Neural progenitor cell (in vitro differentiated cells): ENCODE data around the gene SMAP2. TPM values are rescaled to one million over a fixed set of nuclear protein-coding genes. Genes with fewer than 3 reads are reported as not detected.

Experiments
- DNase-seq: peaks from one replicate; pipeline ENCODE4 v3.0.0-alpha.2; 2016; ENCODE audit warnings: low spot score
- H2AFZ ChIP-seq: fragments of 200-600 bp; sonication (generic); replicated peaks from 2 replicates; pipeline ENCODE4 v1.6.1; 2016; ENCODE audit warnings: antibody characterized with exemption
- H3F3A ChIP-seq: fragments of 200-600 bp; sonication (generic); 2 replicates; pipeline ENCODE4 v1.6.1; 2016; ENCODE audit warnings: antibody characterized with exemption, low read depth
- H3K27ac ChIP-seq: fragments of 200-600 bp; sonication (generic); 2 replicates; pipeline ENCODE4 v1.5.1; 2016; ENCODE audit warnings: mild to moderate bottlenecking
- H3K27me3 ChIP-seq: fragments of 200-600 bp; sonication (generic); 2 replicates; pipeline ENCODE4 v1.6.1; 2016; ENCODE audit warnings: mild to moderate bottlenecking, moderate library complexity
- H3K36me3 ChIP-seq: fragments of 200-600 bp; sonication (generic); 2 replicates; pipeline ENCODE4 v1.5.1; 2016
- H3K4me1 ChIP-seq: fragments of 200-600 bp; sonication (generic); 2 replicates; pipeline ENCODE4 v1.6.1; 2016; ENCODE audit warnings: mixed run types
- H3K4me2 ChIP-seq: fragments of 200-600 bp; sonication (generic); 2 replicates; pipeline ENCODE4 v1.6.1; 2016
- H3K4me3 ChIP-seq: fragments of 200-600 bp; sonication (generic); 2 replicates; pipeline ENCODE4 v1.5.1; 2016
- H3K79me2 ChIP-seq: fragments of 200-600 bp; sonication (generic); 2 replicates; pipeline ENCODE4 v1.6.1; 2016; ENCODE audit warnings: low read depth
- H3K9ac ChIP-seq: fragments of 200-600 bp; sonication (generic); 2 replicates; pipeline ENCODE4 v1.6.1; 2016
- H3K9me3 ChIP-seq: fragments of 200-600 bp; sonication (generic); 2 replicates; pipeline ENCODE4 v1.5.1; 2016; ENCODE audit warnings: low read depth
- H4K20me1 ChIP-seq: fragments of 200-600 bp; sonication (generic); 2 replicates; pipeline ENCODE4 v1.6.1; 2016; ENCODE audit warnings: low read depth
- H3K27ac Mint-ChIP-seq: 3 replicates; pipeline ENCODE4 v1.8.0; 2021; ENCODE audit warnings: mixed read lengths
- H3K27me3 Mint-ChIP-seq: 2 replicates; pipeline ENCODE4 v1.8.0; 2022; ENCODE audit warnings: low read depth, mild to moderate bottlenecking, inconsistent platforms, moderate library complexity, mixed read lengths; ENCODE audit not compliant: insufficient read depth
- H3K36me3 Mint-ChIP-seq: 3 replicates; pipeline ENCODE4 v1.8.0; 2021; ENCODE audit warnings: mixed read lengths
- H3K4me1 Mint-ChIP-seq: 3 replicates; pipeline ENCODE4 v1.8.0; 2021; ENCODE audit warnings: mixed read lengths
- H3K4me3 Mint-ChIP-seq: 3 replicates; pipeline ENCODE4 v1.8.0; 2021; ENCODE audit warnings: mild to moderate bottlenecking, moderate library complexity, mixed read lengths
- H3K9me3 Mint-ChIP-seq: 3 replicates; pipeline ENCODE4 v1.8.0; 2020; ENCODE audit warnings: mixed read lengths
- CTCF ChIP-seq: fragments of 200-600 bp; sonication (generic); IDR thresholded peaks from 2 replicates; pipeline ENCODE4 v1.5.1; 2017; ENCODE audit warnings: antibody characterized with exemption, mild to moderate bottlenecking
- EZH2 ChIP-seq: fragments of 200-600 bp; sonication (generic); IDR thresholded peaks from 2 replicates; pipeline ENCODE4 v1.6.1; 2017; ENCODE audit warnings: antibody characterized with exemption, mild to moderate bottlenecking, moderate library complexity
- EZH2phosphoT487 ChIP-seq: fragments of 200-600 bp; sonication (generic); IDR thresholded peaks from 2 replicates; pipeline ENCODE4 v1.6.1; 2017; ENCODE audit warnings: antibody characterized with exemption
- total RNA-seq: library from RNA; depleted of rRNA; stranded (reverse); fragments of >200 nt; gene quantifications from 2 replicates; pipeline ENCODE4 v1.2.3, GENCODE V29; 2015; ENCODE audit warnings: low replicate concordance

Gene SMAP2
- total RNA-seq, 1 donor from 2014 or later: 9.4 TPM

- Histone ChIP-seq H3K79me2 (peaks cover 18% of the 10 kb centered on the region), H3K4me3 (no peak overlapping the region), H2AFZ (no peak overlapping the region), H3K27ac (no peak overlapping the region), H3K4me1 (peaks cover 7% of the 10 kb centered on the region), H3F3A (peaks cover 8% of the 10 kb centered on the region), H4K20me1 (no peaks in the 10 kb centered on the region), H3K36me3 (no peaks in the 10 kb centered on the region), H3K27me3 (no peaks in the 10 kb centered on the region), H3K4me2 (no peak overlapping the region), H3K9ac (no peak overlapping the region), H3K9me3 (no peaks in the 10 kb centered on the region)
- Mint-ChIP-seq H3K4me1 (peaks cover 17% of the 10 kb centered on the region), H3K4me3 (no peak overlapping the region), H3K36me3 (peaks cover 1% of the 10 kb centered on the region), H3K27me3 (peaks cover 3% of the 10 kb centered on the region), H3K9me3 (no peaks in the 10 kb centered on the region), H3K27ac (peak overlapping the region; percentile 62)
- DNase-seq: no peak
- TF ChIP-seq EZH2 (no peak), CTCF (no peak), EZH2phosphoT487 (no peak)
These were observed 4.0 kb downstream of the SMAP2 start for GRCh38 chr1:40377512-40377911.

- no peaks in the 10 kb centered on the region for H3K9me3 Mint-ChIP-seq
- H3K4me3 Mint-ChIP-seq: no peak overlapping the region
- H2AFZ ChIP-seq: no peak overlapping the region
- H3K4me1 ChIP-seq: peaks cover 13% of the 10 kb centered on the region
- H3K36me3 ChIP-seq: no peaks in the 10 kb centered on the region
- H3K27me3 ChIP-seq: no peaks in the 10 kb centered on the region
- DNase-seq: no peak
- H3K79me2 ChIP-seq: peaks cover 18% of the 10 kb centered on the region
- no peak overlapping the region for H3K27ac ChIP-seq
- H3K4me3 ChIP-seq: no peak overlapping the region
- no peaks in the 10 kb centered on the region for H3K36me3 Mint-ChIP-seq
- peaks cover 4% of the 10 kb centered on the region for H3F3A ChIP-seq
- H3K27me3 Mint-ChIP-seq: no peaks in the 10 kb centered on the region
- no peaks in the 10 kb centered on the region for H4K20me1 ChIP-seq
- TF ChIP-seq CTCF (no peak), EZH2phosphoT487 (no peak), EZH2 (no peak)
- H3K9ac ChIP-seq: no peak overlapping the region
- no peak overlapping the region for H3K27ac Mint-ChIP-seq
- no peak overlapping the region for H3K4me2 ChIP-seq
- H3K9me3 ChIP-seq: no peaks in the 10 kb centered on the region
- H3K4me1 Mint-ChIP-seq: peaks cover 9% of the 10 kb centered on the region
These were observed 6.4 kb downstream of the SMAP2 start for GRCh38 chr1:40379785-40380452.

- Histone ChIP-seq H3K36me3 (no peaks in the 10 kb centered on the region), H3K27ac (no peak overlapping the region), H3K27me3 (no peaks in the 10 kb centered on the region), H3K4me3 (no peak overlapping the region), H2AFZ (no peak overlapping the region), H3K9ac (no peak overlapping the region), H3K4me2 (no peak overlapping the region), H3K4me1 (peaks cover 10% of the 10 kb centered on the region), H3K79me2 (peaks cover 9% of the 10 kb centered on the region), H4K20me1 (no peaks in the 10 kb centered on the region), H3F3A (peaks cover 4% of the 10 kb centered on the region), H3K9me3 (no peaks in the 10 kb centered on the region)
- Mint-ChIP-seq H3K4me1 (peaks cover 11% of the 10 kb centered on the region), H3K27me3 (no peaks in the 10 kb centered on the region), H3K36me3 (no peaks in the 10 kb centered on the region), H3K4me3 (no peak overlapping the region), H3K9me3 (no peaks in the 10 kb centered on the region), H3K27ac (no peak overlapping the region)
- no peak for DNase-seq
- no peak for TF ChIP-seq EZH2phosphoT487
- no peak for TF ChIP-seq EZH2
These were observed 7.3 kb downstream of the SMAP2 start for GRCh38 chr1:40380817-40381216.

GRCh38 chr1:40381268-40382107 lies 8.0 kb downstream of the SMAP2 start:
- peaks cover 5% of the 10 kb centered on the region for H3K79me2 ChIP-seq
- peaks cover 17% of the 10 kb centered on the region for H3K4me1 Mint-ChIP-seq

More at GRCh38 chr1:40381268-40382107, 8.0 kb downstream of the SMAP2 start:
- no peak for TF ChIP-seq EZH2phosphoT487
- TF ChIP-seq CTCF: no peak
- TF ChIP-seq EZH2: no peak
- Histone ChIP-seq H3F3A (peaks cover 4% of the 10 kb centered on the region), H3K4me3 (no peak overlapping the region), H2AFZ (no peak overlapping the region), H3K27ac (no peak overlapping the region), H3K4me2 (no peak overlapping the region), H3K4me1 (peaks cover 10% of the 10 kb centered on the region), H3K9ac (no peak overlapping the region), H3K36me3 (no peaks in the 10 kb centered on the region), H3K9me3 (no peaks in the 10 kb centered on the region), H4K20me1 (no peaks in the 10 kb centered on the region), H3K27me3 (no peaks in the 10 kb centered on the region)
- no peak for DNase-seq
- H3K9me3 Mint-ChIP-seq: no peaks in the 10 kb centered on the region
- H3K27ac Mint-ChIP-seq: no peak overlapping the region
- H3K36me3 Mint-ChIP-seq: no peaks in the 10 kb centered on the region
- no peak overlapping the region for H3K4me3 Mint-ChIP-seq
- no peaks in the 10 kb centered on the region for H3K27me3 Mint-ChIP-seq
